Activated T-helper 17 cell treated with anti-CD3 and anti-CD28 coated beads, Interleukin-2, amount 50 U/mL, for 72 hours (primary cell): ENCODE results near the gene METTL2A. TPM values are rescaled to one million over a fixed set of nuclear protein-coding genes. Genes with fewer than 3 reads are reported as not detected.
"Not testable (repeated sequence)": the region's sequence is repeated elsewhere in the genome, so short reads cannot be mapped to it uniquely, and the experiment has no call there.

Experiments used
- ATAC-seq: fragments of 150-1000 bp; cut with Tn5 transposase; replicated peaks from 2 replicates; pipeline ENCODE4 v1.10.0; 2021; ENCODE audit warnings: mild to moderate bottlenecking, moderate library complexity
- H3K27ac Mint-ChIP-seq: one replicate; pipeline ENCODE4 v1.8.0; 2022; ENCODE audit warnings: mixed read lengths
- H3K27me3 Mint-ChIP-seq: one replicate; pipeline ENCODE4 v1.8.0; 2022; ENCODE audit warnings: mixed read lengths
- H3K36me3 Mint-ChIP-seq: one replicate; pipeline ENCODE4 v1.8.0; 2022; ENCODE audit warnings: low read depth, mild to moderate bottlenecking, mixed read lengths
- H3K4me1 Mint-ChIP-seq: one replicate; pipeline ENCODE4 v1.8.0; 2022; ENCODE audit warnings: mixed read lengths
- H3K4me3 Mint-ChIP-seq: one replicate; pipeline ENCODE4 v1.8.0; 2022; ENCODE audit warnings: mild to moderate bottlenecking, mixed read lengths
- H3K9me3 Mint-ChIP-seq: one replicate; pipeline ENCODE4 v1.8.0; 2022; ENCODE audit warnings: mixed read lengths
- total RNA-seq, 2 donors: library from RNA; stranded (reverse); gene quantifications; one replicate each; pipeline ENCODE4 v1.2.3, GENCODE V29; 2022

Gene METTL2A
- total RNA-seq, 2 donors from 2014 or later = 21.2 to 30.3 TPM

- not testable (repeated sequence) for ATAC-seq, H3K4me3 Mint-ChIP-seq, H3K4me1 Mint-ChIP-seq, H3K9me3 Mint-ChIP-seq, H3K27me3 Mint-ChIP-seq
- peaks cover 20% of the 10 kb centered on the region for H3K36me3 Mint-ChIP-seq
- H3K27ac Mint-ChIP-seq = peak overlapping the region; percentile 38
These were observed 30.0 kb downstream of the METTL2A start for GRCh38 chr17:62453656-62454055.

GRCh38 chr17:62454111-62454510 lies 30.4 kb downstream of the METTL2A start:
- ATAC-seq, H3K4me3 Mint-ChIP-seq, H3K4me1 Mint-ChIP-seq, H3K9me3 Mint-ChIP-seq, H3K27me3 Mint-ChIP-seq: not testable (repeated sequence)
- Mint-ChIP-seq H3K27ac (peak overlapping the region; percentile 38), H3K36me3 (peaks cover 16% of the 10 kb centered on the region)

DNA sequence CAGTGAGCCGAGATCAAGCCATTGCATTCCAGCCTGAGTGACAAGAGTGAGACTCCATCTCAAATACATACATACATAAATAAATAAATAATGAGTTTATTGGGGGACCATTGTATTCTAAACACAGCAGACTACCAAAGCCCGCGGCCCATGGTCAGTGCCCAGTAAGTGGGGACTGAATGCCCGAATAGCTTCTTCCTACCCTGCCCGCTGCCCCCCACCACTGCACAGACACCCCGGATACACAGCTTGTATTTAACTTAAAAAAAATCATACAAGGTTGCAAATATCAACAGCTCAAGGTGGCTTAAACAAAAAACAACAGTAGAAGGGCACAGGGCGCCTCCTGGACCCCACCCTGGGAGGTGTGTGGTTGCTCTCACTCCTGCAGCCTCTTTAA lies 32.3 kb downstream of the METTL2A start:
- ATAC-seq = no peak
- peaks cover 8% of the 10 kb centered on the region for H3K36me3 Mint-ChIP-seq
- no peaks in the 10 kb centered on the region for H3K4me1 Mint-ChIP-seq
- H3K27me3 Mint-ChIP-seq = no peaks in the 10 kb centered on the region
- no peaks in the 10 kb centered on the region for H3K9me3 Mint-ChIP-seq
- no peak overlapping the region for H3K4me3 Mint-ChIP-seq
- H3K27ac Mint-ChIP-seq = no peak overlapping the region

DNA sequence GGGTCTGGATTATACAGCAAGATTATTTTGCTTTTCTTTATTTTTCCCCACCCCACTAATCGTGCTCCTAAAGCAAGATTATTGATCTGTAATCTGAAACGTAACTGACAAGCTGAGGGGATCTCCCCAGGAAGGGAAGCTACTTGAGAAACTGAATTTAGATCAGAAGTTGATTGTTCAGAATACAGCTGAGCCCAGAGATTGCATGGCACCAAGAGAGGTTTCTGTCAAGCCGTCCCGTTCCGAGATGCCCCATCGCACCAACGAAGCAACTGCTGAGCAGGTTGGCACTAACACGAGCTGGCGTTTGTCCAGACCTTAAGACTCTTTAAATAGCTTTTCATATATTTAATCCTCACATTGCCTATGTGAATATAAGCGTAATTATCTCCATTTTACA lies 34.8 kb downstream of the METTL2A start:
- not testable (repeated sequence) for H3K27ac Mint-ChIP-seq, H3K36me3 Mint-ChIP-seq, H3K9me3 Mint-ChIP-seq, H3K4me1 Mint-ChIP-seq, H3K27me3 Mint-ChIP-seq
- H3K4me3 Mint-ChIP-seq = peak overlapping the region; percentile 40
- peak; percentile 47 for ATAC-seq

DNA sequence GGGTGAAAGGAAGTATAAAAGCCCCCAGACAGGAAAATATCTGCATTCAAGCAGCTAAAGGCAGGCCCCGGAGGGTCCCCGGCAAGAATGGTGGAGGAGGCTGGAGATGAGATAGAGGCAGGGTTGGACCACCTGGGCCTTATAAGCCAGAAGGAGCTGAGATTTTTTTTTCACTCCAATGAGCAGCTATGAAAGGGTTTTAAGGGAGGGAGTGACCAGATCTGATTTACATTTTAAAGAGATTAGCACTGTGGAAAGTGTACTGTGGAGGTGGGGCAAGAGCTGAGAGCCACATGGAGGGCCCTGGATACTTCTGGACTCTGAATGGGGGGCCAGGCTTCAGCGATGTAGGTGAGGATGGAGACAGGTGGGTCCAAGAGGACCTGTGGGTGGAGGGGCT lies 40.7 kb downstream of the METTL2A start:
- not testable (repeated sequence) for H3K9me3 Mint-ChIP-seq, H3K4me3 Mint-ChIP-seq, H3K36me3 Mint-ChIP-seq, H3K27me3 Mint-ChIP-seq, H3K4me1 Mint-ChIP-seq, ATAC-seq
- H3K27ac Mint-ChIP-seq = peak overlapping the region; percentile 8

DNA sequence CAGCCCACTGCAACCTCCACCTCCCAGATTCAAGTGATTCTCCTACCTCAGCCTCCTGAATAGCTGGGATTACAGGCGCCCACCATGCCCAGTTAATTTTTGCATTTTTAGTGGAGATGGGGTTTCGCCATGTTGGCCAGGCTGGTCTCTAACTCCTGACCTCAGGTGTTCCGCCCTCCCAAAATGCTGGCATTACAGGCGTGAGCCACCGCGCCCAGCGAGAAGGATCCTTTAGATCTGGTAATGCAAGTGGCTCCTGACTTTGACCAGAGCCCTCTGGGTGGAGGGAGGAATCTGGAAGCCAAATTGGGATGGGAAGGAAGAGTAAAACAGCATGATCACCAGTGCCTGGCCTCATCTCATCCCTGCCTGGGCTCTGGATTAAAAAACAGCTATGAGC lies 41.6 kb downstream of the METTL2A start:
- not testable (repeated sequence) for H3K36me3 Mint-ChIP-seq, H3K4me1 Mint-ChIP-seq, H3K27ac Mint-ChIP-seq, H3K9me3 Mint-ChIP-seq, ATAC-seq, H3K27me3 Mint-ChIP-seq, H3K4me3 Mint-ChIP-seq

DNA sequence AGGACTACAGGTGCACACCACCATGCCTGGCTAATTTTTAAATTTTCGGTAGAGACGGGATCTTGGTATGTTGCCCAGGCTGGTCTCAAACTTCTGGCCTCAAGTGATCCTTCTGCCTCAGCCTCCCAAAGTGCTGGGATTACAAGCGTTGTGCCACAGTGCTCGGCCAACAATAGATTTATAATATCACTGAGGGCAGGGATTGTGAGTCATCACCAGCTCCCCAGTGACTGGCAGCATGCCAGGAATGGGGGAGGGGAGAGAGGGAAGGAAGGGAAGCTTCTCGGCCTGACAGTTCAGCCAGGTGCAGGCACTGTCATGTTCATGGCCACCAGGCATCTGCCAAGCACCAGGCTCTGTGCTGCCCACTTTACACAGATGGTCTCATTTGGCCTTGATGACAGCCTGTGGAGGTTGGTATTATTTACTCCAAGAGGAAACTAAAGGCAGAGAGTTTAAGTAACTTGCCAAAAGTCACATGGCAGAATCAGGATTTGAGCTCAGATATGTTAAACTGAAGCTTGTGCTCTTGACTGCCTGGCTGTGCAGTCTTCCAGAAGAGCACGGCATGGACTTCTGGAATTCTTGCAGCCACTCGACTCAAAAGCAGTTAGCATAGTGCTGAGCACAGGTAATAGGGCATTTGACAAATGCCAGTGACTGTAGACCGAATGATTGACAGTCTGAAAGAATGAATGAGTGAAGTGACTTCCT lies 47.1 kb downstream of the METTL2A start:
- H3K9me3 Mint-ChIP-seq, H3K27me3 Mint-ChIP-seq, H3K4me1 Mint-ChIP-seq, H3K36me3 Mint-ChIP-seq: not testable (repeated sequence)
- H3K4me3 Mint-ChIP-seq = peak overlapping the region; percentile 30
- peak overlapping the region; percentile 65 for H3K27ac Mint-ChIP-seq
- peak; percentile 61 for ATAC-seq

GRCh38 chr17:62471380-62471880 lies 47.7 kb downstream of the METTL2A start:
- H3K4me1 Mint-ChIP-seq, H3K27me3 Mint-ChIP-seq, ATAC-seq, H3K36me3 Mint-ChIP-seq, H3K27ac Mint-ChIP-seq, H3K9me3 Mint-ChIP-seq, H3K4me3 Mint-ChIP-seq: not testable (repeated sequence)

- not testable (repeated sequence) for H3K4me3 Mint-ChIP-seq, H3K27ac Mint-ChIP-seq, H3K36me3 Mint-ChIP-seq, H3K9me3 Mint-ChIP-seq, H3K27me3 Mint-ChIP-seq, ATAC-seq, H3K4me1 Mint-ChIP-seq
These were observed 49.6 kb downstream of the METTL2A start for GRCh38 chr17:62473030-62473982.

DNA sequence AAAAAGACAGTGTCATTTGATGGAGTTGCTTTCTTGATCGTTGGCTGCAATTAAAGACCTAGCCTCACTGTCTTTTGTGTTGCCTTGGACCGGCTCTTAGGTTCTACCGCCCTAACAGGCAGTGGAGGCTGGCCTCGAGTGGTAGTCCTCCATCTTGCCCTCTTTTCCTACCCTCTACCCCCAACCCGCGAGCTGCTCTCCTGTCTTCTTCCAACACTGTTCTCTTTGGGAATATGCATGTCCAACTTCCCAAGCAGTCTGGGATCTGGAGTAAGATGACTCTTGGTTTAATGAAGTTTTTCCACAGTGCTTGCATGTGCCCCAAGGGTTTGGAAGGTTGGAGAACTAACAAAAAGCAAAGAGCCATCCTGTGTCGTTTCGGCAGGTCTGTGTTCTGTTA lies 53.4 kb downstream of the METTL2A start:
- peaks cover 24% of the 10 kb centered on the region for H3K36me3 Mint-ChIP-seq
- not testable (repeated sequence) for ATAC-seq, H3K9me3 Mint-ChIP-seq, H3K27me3 Mint-ChIP-seq
- H3K27ac Mint-ChIP-seq = peak overlapping the region; percentile 66
- peaks cover 14% of the 10 kb centered on the region for H3K4me1 Mint-ChIP-seq
- peak overlapping the region; percentile 73 for H3K4me3 Mint-ChIP-seq

DNA sequence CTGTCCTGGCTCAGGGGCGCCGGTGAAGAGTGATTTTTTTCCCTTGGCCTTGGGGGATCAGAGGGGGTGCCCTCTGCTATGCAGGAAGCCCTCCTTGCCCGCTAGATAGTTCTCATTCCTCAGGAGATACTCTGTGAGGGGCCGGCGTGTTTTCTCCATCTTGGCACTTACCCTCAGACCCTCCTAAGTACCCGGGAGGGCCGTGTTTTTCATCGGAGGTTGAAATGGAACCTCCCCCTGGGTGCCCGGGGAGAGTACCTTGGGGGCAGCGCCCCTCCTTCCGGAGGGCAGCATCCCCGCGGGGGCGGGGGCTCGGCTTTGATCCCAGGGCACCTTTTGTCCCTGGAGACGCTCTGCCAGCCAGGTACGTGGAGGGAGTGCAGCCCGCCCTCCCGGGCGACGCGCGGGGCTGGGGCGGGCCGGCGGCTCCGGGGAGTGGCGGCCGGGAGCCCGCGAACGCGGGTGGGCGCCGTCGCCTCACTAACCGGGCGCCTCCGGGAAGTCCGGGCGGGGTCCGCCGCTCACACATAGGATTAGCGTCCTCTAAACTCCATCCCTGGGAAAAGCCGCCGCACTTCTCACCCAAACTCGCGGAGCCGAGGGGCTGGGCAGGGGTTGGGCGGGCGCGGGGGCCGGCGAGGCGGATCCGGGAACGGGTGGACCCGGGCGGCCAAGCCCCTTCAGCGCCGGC lies 54.2 kb downstream of the METTL2A start:
- not testable (repeated sequence) for H3K27me3 Mint-ChIP-seq, H3K9me3 Mint-ChIP-seq
- Mint-ChIP-seq H3K4me1 (peaks cover 14% of the 10 kb centered on the region), H3K4me3 (peak overlapping the region; percentile 73), H3K27ac (peak overlapping the region; percentile 66), H3K36me3 (peaks cover 32% of the 10 kb centered on the region)
- ATAC-seq = peak; percentile 35

DNA sequence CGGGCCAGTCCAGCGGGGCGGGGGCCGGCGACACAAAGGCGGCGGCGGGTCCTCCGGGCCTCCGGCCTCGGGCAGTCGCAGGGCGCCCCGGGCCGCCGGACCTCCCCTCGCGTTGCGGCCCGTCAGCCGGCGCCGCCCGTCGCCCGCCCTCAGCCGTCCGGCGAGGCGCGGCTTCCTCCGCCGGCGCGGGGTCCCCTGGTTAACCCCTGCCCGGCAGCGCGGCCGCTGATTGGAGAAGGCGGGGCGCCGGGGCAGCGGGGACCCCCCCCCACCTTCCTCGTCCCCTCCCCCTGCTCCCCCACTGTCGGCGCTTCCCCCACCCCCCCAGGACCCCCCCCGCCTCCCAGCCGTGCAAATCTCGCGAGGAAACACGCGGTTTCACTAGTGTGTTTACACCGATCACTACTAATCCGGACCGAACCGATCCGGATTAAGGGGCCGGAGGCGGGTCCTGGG lies 54.8 kb downstream of the METTL2A start, which contains the start of gene TLK2:
TSS of gene TLK2 (plus strand) at position 402 of the 456 bp plus-strand sequence. CDS start 2,301 bp downstream, outside the sequence.
- peak within 1 kb of the TSS; percentile 97 for H3K27ac Mint-ChIP-seq
- no peaks in the 10 kb centered on the region for H3K27me3 Mint-ChIP-seq
- ATAC-seq = peak; percentile 81
- H3K36me3 Mint-ChIP-seq = peaks cover 38% of the 10 kb centered on the region
- H3K4me3 Mint-ChIP-seq = peak within 1 kb of the TSS; percentile 87
- peaks cover 14% of the 10 kb centered on the region for H3K4me1 Mint-ChIP-seq
- no peaks in the 10 kb centered on the region for H3K9me3 Mint-ChIP-seq

DNA sequence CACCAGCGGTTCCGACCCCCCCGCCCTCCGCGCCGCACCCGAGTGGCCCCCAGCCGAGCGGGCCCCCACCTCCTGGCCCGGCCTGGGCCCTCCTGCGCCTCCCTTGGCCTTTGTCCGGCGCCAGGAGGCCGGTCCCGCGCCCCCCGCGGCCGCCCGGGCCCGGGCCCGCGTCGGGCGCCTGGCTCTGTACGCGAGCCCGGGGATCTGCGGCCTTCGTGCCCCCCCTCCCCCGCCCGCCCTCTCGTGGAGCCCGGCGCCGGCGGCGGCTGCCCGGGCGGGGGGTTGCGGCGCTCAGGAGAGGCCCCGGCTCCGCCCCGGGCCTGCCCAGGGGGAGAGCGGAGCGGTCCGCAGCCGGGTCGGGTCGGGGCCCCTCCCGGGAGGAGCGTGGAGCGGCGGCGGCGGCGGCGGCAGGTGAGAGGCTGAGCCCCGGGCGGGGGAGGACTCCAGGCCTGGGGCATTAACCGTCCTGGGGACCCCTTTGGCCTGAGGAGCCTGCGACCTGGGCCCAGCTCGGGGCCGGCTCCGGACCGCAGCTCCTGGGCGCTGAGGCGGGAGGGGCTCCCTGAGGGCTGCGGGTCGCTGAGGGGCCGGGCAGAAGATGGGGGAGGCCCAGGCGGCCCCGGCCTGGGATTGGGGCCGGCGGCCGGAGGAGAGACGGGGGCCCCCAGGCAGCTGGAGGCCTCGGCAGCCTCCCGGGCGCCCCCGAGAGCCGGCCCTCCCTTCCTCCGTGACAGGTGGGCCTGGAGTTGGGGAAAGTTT lies 55.4 kb downstream of the METTL2A start:
- Mint-ChIP-seq H3K36me3 (peaks cover 44% of the 10 kb centered on the region), H3K4me1 (peaks cover 14% of the 10 kb centered on the region), H3K4me3 (peak overlapping the region; percentile 87), H3K27ac (peak overlapping the region; percentile 97)
- not testable (repeated sequence) for H3K9me3 Mint-ChIP-seq, H3K27me3 Mint-ChIP-seq
- peak; percentile 38 for ATAC-seq
